ENCODE results near the gene TMEM141.
A peak's percentile ranks its signal among the peaks of the same experiment; 100 is the strongest.
"Not testable (repeated sequence)": the region's sequence is repeated elsewhere in the genome, so short reads cannot be mapped to it uniquely, and the experiment has no call there.

The TMEM141 gene

GRCh38 chr9:136794281-136794999 lies 3.3 kb downstream of the TMEM141 start:
- DNase-seq, result no peak

DNA sequence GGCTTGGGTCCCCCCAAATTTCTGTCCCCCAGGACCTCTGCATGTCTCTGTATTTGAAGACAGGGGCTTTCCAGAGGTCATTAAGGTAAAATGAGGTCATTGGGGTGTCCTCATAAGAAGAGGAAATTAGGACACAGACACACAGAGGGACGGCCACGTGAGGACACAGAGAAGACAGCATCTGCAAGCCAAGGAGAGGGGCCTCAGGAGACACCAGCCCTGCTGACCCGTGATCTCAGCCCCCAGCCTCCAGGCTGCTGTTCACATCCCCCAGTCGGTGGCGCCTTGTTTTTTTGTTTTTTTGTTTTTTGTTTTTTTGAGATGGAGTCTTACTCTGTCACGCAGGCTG lies 3.8 kb downstream of the TMEM141 start:
- DNase-seq, result no peak

GRCh38 chr9:136796238-136796774 lies 5.2 kb downstream of the TMEM141 start, which contains the start of gene CCDC183:
Gene CCDC183, plus strand, starts transcription at chr9:136796338. Its CDS starts 60 bp downstream, at chr9:136796398.
- no peak for DNase-seq

- peak; percentile 39 for DNase-seq
Measured at GRCh38 chr9:136796775-136797347, 5.7 kb downstream of the TMEM141 start.

DNA sequence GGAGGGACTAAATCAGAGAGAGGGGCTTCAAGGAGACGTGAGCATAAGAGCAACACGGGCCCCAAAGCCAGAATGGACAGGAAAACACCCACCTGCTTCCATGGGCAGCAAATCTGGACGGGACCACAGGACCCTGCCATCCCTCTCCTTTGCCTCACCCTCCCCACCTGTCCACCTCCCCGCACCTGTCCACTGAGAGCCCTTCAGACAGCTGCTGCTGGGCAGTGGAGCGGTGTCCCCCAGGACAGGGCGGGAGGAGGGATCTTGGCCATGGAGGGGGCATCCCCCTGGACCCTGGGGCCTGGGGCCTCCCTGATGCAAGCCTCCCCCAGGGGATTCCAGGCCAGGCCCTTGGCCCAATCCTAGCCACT lies 7.5 kb downstream of the TMEM141 start:
- DNase-seq, result no peak

DNA sequence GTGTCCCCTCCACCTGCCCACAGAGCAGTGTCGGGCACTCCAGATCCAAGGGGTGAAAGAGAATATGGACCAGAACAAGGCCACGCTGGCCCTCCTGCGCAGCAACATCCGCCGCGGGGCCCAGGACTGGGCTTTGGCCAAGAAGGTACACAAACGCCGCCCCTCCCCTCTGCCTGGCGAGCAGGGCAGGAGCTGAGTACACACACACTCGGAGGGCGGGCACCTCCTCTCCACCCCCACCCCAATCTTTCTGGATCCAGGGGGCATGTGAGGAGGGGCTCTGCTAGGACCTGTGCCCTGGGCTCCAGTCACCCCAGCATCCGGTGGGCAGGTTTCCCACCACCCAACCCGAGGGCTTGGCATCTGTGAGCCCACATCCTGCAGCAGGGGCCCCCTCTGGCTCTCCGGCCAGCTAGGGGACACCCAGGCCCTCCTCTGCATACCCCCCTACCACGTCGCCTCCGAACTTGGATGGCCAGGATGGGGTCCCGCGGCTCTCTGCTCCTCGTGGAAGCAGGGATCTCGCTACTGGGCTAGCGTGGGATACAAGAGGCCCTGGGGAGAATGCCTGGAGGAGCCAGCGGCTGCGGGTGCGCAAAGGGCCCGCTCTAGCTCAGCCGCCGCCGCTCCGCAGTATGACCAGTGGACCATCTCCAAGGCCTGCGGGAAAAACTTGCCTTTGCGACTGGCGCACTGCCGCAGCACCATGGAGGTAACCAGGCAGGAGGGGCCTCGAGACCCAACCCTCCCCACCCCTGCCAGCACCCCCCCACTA lies 8.1 kb downstream of the TMEM141 start:
- no peak for DNase-seq

DNA sequence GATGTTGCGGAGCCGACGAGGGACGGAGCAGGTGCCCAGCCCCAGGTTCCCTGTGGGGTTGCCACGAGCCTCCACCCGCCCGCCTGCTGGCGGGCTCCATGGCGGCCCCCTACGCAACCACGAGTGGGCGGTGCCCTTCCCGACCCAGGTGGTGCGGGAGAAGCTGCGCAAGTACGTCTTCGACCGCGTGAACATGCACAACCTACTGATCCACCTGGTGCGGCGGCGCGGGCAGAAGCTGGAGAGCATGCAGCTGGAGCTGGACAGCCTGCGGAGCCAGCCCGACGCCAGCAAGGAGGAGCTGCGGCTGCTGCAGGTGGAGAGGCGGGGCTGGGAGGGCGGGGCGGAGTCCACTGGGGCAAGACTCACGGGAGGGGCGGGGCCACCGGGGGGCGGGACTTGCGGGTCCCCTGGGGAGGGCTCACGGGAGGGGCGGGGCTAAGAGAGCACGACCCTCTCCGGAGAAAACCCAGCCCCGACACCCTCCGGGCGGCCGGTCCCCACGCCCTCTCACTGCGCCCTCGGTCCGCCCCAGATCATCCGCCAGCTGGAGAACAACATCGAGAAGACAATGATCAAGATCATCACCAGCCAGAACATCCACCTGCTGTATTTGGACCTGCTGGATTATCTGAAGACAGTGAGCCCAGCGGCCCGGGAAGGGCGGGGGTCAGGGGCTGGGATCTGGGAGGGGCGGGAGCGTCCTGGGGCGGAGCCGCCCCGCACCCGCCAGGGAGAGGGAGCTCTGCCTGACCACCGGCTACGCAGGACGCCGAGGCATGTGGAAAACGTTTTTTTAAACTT lies 8.9 kb downstream of the TMEM141 start:
- DNase-seq, result peak; percentile 34

DNA sequence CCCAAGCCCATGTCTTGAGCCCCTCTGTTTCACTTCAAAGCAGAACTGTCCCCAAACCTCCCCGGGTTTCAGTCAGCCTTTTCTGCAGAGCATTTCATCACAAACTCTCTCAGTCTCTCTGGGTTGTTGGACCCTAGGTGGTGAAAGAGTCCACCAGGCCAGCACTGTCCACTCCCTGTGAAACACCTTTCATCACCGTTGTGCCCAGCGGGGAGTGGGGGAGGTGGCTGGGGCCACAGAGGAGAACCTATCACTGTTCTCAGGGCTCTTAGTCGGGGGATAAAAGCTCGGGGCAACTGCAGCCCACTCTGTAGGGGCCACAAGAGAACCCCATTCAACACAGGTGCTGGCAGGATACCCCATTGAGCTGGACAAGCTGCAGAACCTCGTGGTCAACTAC lies 11.2 kb downstream of the TMEM141 start:
- no peak for DNase-seq

DNA sequence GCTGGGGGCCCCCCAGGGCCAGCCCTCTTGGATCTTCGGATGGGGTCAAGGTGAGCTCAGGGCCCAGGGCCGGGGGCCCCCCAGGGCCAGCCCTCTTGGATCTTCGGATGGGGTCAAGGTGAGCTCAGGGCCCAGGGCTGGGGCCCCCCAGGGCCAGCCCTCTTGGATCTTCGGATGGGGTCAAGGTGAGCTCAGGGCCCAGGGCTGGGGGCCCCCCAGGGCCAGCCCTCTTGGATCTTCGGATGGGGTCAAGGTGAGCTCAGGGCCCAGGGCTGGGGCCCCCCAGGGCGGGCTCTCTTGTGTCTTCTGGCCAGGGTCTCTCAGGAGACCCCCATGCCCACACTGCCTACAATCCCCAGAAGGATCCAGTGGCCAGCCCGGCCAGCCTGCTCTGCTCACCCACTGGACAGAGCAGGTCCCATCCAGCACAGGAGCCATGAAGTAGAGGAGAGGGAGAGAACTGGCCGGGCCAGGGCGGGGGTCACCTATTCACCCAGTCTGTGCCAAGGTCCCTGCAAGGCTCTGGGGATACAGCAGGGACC lies 11.9 kb downstream of the TMEM141 start:
- not testable (repeated sequence) for DNase-seq

DNA sequence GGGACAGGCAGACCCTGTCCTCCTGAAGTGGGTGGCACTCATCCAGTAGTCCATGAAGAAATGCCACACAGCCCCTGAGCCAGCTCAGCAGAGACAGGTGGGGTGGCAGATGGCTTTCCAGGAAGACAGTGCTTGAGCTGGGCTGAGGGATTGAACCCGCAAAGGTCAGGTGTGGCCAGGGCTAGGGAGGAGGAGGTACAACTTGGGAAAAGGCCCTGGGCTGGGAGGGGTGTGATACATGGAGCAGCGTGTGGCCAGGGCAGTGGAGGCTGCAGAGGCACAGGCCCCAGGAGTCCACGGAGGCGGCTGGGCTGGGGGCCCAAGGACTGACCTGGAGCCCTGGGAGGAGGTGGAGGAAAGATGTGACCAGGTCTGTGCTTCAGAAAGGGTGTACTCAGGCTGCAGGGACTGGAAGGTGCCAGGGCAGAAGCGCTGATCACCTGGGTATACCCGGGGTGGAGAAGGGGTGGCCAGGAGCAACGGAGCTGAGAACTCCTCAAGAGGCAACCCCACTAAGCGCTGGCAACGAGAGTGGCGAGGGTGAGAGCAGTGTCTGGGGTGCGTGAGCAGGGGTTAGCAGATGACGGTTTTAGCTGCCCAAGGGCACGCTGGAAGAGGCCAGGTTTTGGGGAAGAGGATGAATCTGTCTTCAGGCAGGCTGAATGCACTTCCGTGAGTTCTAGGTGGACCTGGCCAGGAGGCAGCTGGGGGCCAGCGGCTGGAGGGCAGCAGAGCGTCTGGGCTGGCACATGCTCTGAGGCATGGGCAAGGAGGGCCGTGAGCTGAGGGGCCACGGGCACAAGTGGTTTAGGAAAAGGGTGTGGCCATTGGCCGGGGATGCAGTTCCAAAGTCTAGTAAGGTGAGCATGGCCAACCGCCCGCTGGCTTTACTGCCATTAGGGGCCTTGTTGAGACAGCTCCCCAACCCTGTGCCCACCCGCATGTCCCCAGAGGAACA lies 12.7 kb downstream of the TMEM141 start:
- no peak for DNase-seq

GRCh38 chr9:136804509-136805206 lies 13.5 kb downstream of the TMEM141 start:
- DNase-seq, result no peak

DNA sequence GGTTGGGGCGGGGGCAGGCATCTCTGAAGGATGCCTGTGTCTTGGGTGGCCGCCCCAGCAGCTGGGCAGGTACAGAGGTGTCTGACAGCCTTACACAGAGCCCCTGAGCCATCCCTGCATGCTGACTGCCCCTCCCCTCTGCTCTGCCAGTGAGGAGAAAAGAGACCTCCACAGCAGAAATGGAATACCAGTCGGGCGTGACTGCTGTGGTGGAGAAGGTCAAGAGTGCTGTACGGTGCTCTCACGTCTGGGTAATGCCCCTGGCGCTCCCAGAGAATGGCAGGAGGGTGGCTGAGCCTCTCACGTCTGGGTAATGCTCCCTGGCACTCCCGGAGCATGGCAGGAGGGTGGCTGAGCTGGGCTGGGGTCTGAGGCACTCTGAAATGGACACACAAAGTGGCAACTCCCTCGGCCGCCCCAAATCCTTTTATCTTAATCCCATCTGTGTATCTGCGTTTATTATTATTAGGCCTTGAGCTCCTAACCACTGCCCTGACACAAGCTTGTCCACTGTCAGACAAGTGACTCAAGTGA lies 14.1 kb downstream of the TMEM141 start:
- DNase-seq, result no peak

- DNase-seq, result no peak
Measured at GRCh38 chr9:136806067-136806466, 14.9 kb downstream of the TMEM141 start.

DNA sequence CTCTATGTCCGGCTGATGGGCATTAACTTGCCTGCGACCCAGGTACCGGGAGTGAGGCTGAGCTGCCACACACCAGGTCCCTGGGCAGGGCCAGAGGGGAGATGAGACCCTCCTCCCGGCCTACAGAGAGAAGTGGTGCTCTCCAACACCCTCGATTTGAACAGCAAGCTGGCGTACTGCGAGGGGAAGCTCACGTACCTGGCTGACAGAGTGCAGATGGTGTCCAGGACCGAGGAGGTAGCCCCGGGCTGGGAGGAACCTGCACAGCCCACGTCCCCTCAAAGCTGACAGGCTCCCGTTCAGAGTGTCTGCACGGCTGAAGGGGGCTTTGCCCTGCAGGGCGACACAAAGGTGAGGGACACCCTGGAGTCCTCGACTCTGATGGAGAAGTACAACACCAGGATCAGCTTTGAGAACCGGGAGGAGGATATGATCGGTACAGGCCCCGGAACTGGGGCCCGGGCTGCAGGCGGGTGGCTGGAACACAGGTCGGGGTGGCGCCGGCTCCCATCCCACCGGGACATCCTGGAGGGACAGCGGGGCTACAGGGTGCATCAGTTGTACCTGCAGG lies 15.6 kb downstream of the TMEM141 start:
- no peak for DNase-seq

GRCh38 chr9:136807281-136808074 lies 16.3 kb downstream of the TMEM141 start, which contains the start of gene RABL6:
Gene RABL6, plus strand, starts transcription at chr9:136807948. Its CDS starts 249 bp downstream, at chr9:136808197.
- peak; percentile 72 for DNase-seq

DNA sequence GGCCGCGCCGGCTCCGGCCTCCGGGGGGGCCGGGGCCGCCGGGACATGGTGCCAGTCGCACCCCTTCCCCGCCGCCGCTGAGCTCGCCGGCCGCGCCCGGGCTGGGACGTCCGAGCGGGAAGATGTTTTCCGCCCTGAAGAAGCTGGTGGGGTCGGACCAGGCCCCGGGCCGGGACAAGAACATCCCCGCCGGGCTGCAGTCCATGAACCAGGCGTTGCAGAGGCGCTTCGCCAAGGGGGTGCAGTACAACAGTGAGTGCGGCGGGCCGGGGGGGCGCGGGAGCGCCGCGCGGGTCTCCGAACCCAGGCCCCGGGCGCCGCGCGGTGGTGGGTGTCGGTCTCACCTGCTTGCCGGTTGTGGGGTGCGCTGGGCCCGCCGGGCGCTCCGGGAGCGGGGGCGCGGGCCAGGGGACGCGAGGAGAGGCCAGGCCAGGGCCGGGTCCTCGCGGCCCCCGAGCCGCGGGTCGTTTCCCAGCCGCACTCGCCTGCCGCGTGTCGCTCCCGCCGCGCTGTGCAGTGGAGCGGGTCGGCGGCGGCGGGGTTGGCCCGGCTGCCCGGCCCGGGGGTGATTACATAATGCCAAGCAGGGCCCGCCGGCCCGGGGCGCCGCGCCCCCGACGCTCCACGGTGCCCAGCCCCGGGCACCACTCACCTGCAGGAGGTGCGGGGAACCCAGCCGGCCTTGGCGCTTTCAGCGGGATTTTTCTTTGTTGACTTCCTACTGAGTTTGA lies 17.1 kb downstream of the TMEM141 start:
- no peak for DNase-seq

DNA sequence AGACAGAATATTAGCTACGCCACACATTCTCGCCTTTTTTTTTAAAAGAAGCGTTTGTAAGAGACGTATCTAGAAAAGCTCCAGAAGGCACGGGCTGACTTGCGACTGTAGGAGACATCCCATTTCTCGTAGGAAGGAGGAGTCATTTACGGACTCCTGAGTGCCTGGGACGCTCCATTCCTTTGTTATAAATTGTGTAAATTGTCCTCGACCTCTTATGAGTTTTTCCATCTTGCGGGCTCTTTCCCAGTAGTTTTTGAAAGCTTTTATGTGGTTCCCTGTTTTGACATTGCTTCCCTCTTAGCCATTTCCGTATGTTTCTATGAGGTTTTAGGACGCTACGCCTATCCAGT lies 17.6 kb downstream of the TMEM141 start:
- DNase-seq, result peak; percentile 23

GRCh38 chr9:136814725-136815421 lies 23.7 kb downstream of the TMEM141 start:
- no peak for DNase-seq
